ENCODE data around the gene MARCHF7.
A peak's percentile ranks its signal among the peaks of the same experiment; 100 is the strongest.

MARCHF7 gene

GRCh38 chr2:159750873-159751272, 38.6 kb downstream of the MARCHF7 start:
- TF ChIP-seq, protein P1, sequence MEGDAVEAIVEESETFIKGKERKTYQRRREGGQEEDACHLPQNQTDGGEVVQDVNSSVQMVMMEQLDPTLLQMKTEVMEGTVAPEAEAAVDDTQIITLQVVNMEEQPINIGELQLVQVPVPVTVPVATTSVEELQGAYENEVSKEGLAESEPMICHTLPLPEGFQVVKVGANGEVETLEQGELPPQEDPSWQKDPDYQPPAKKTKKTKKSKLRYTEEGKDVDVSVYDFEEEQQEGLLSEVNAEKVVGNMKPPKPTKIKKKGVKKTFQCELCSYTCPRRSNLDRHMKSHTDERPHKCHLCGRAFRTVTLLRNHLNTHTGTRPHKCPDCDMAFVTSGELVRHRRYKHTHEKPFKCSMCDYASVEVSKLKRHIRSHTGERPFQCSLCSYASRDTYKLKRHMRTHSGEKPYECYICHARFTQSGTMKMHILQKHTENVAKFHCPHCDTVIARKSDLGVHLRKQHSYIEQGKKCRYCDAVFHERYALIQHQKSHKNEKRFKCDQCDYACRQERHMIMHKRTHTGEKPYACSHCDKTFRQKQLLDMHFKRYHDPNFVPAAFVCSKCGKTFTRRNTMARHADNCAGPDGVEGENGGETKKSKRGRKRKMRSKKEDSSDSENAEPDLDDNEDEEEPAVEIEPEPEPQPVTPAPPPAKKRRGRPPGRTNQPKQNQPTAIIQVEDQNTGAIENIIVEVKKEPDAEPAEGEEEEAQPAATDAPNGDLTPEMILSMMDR (IDR thresholded peaks at IDR 0.05; ENCODE audit: low read depth, low read length, missing control alignments): no peak
- DNase-seq (ENCODE audit: extremely low read depth, low read depth): no peak
- no peak overlapping the region for H3K4me3 ChIP-seq (replicated peaks; ENCODE audit: low read depth, low read length)

- TF ChIP-seq, protein P1 (IDR thresholded peaks at IDR 0.05; ENCODE audit: low read depth, low read length, missing control alignments): no peak
- no peak for DNase-seq (ENCODE audit: extremely low read depth, low read depth)
- no peak overlapping the region for H3K4me3 ChIP-seq (replicated peaks; ENCODE audit: low read depth, low read length)
These were observed 41.5 kb downstream of the MARCHF7 start for GRCh38 chr2:159753797-159754196.

DNA sequence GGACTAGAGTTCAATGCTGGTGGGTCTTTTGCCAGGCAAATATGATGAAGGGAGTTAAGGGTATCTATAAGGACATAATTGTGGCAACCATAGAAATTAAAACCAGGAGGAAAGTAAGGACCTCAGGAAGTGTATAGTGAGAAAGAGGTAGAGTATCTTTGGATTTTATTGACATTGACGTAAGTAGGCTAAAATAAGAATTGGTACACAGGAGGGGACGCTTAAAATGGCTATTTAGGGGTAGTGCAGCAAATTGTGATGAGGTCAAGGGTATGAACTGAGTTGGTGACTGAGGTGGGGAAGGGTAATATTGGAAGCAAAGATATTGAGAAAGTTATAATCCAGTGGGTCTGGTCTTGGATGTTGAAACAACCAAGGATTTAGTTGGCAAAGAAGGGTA, 42.7 kb downstream of the MARCHF7 start:
- TF ChIP-seq, protein P1 (IDR thresholded peaks at IDR 0.05; ENCODE audit: low read depth, low read length, missing control alignments): no peak
- no peak for DNase-seq (ENCODE audit: extremely low read depth, low read depth)
- H3K4me3 ChIP-seq (replicated peaks; ENCODE audit: low read depth, low read length): no peak overlapping the region

GRCh38 chr2:159755788-159756187, 43.5 kb downstream of the MARCHF7 start:
- TF ChIP-seq, protein P1 (IDR thresholded peaks at IDR 0.05; ENCODE audit: low read depth, low read length, missing control alignments): peak; percentile 39
- no peak for DNase-seq (ENCODE audit: extremely low read depth, low read depth)
- H3K4me3 ChIP-seq (replicated peaks; ENCODE audit: low read depth, low read length): no peak overlapping the region

- TF ChIP-seq, protein P1 (IDR thresholded peaks at IDR 0.05; ENCODE audit: low read depth, low read length, missing control alignments): no peak
- no peak for DNase-seq (ENCODE audit: extremely low read depth, low read depth)
- no peak overlapping the region for H3K4me3 ChIP-seq (replicated peaks; ENCODE audit: low read depth, low read length)
These were observed 45.9 kb downstream of the MARCHF7 start for GRCh38 chr2:159758239-159758638.

DNA sequence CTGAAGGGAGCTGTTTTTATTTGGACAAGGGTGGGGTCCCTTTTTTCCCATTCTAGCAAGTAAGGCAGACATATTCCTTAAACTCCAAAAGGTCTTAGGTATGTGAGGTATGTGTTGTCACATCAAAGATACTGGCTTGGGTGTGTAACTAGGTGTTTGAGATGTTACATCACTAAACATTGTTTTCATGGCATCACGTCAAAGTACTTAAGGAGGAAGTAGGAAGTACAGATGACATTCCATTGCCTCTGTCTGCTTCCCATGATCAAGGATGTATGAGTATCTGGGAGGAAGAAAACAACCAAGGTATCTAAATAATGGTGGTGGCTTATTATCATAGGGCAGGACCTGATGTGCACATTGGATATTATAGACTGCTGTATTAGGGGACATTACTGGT, 46.4 kb downstream of the MARCHF7 start:
- TF ChIP-seq, protein P1 (IDR thresholded peaks at IDR 0.05; ENCODE audit: low read depth, low read length, missing control alignments): no peak
- H3K4me3 ChIP-seq (replicated peaks; ENCODE audit: low read depth, low read length): no peak overlapping the region
- no peak for DNase-seq (ENCODE audit: extremely low read depth, low read depth)

DNA sequence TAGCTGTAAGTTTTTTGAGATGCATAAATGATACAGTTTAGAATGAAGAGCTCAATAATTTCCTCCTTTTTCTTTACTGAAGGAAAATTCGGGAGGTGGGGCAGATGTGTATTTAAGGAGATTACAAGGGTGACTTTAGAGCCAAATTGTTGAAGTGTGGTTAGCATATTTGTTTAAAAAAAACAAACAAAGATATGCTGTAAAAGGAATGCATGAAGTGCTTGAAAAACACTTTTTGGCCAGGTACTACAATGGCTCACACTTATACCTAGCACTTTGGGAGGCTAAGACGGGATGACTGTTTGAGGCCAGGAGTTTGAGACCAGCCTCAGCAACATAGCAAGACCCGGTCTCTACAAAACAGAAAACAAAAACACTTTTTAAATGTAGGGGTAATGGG, 47.3 kb downstream of the MARCHF7 start:
- TF ChIP-seq, protein P1 (IDR thresholded peaks at IDR 0.05; ENCODE audit: low read depth, low read length, missing control alignments): no peak

More for the DNA sequence above, 47.3 kb downstream of the MARCHF7 start:
- no peak overlapping the region for H3K4me3 ChIP-seq (replicated peaks; ENCODE audit: low read depth, low read length)
- DNase-seq (ENCODE audit: extremely low read depth, low read depth): no peak
